Uterus (tissue), 4 donors: ENCODE data around the gene ARRB2. TPM values are rescaled to one million over a fixed set of nuclear protein-coding genes. Genes with fewer than 3 reads are reported as not detected.

Experiments
- DNase-seq, 2 donors: peaks; one replicate each; pipeline ENCODE4 v3.0.0-alpha.2; 2019 to 2020
- H3K27ac ChIP-seq, 2 donors: fragments of 200-600 bp; sonication (generic); 1 replicate in 1 of 2; 2 replicates in 1 of 2; pipeline ENCODE4 v1.5.1; 2016 to 2018
- H3K27me3 ChIP-seq, 2 donors: fragments of 200-600 bp; sonication (generic); one replicate each; pipeline ENCODE4 v1.5.1; 2018 to 2019; ENCODE audit warnings: control low read depth in 1 of 2
- H3K36me3 ChIP-seq, 2 donors: fragments of 200-600 bp; sonication (generic); one replicate each; pipeline ENCODE4 v1.5.1; 2019; ENCODE audit warnings: control low read depth in 1 of 2
- H3K4me1 ChIP-seq, 2 donors: fragments of 200-600 bp; sonication (generic); one replicate each; pipeline ENCODE4 v1.5.1; 2018 to 2019; ENCODE audit warnings: control low read depth in 1 of 2
- H3K4me3 ChIP-seq, 2 donors: fragments of 200-600 bp; sonication (generic); 1 replicate in 1 of 2; 2 replicates in 1 of 2; pipeline ENCODE4 v1.5.1; 2018 to 2019; ENCODE audit warnings: mild to moderate bottlenecking in 1 of 2
- H3K9me3 ChIP-seq, 2 donors: fragments of 200-600 bp; sonication (generic); one replicate each; pipeline ENCODE4 v1.5.1; 2019; ENCODE audit warnings: control low read depth in 1 of 2
- CTCF ChIP-seq, 4 experiments: fragments of 200-600 bp in 2 of 4; fragments of 450-650 bp in 2 of 4; sonication (generic) in 2 of 4; IDR thresholded peaks; one replicate each; pipeline ENCODE4 v1.5.1; 2016 to 2019; ENCODE audit warnings: antibody characterized with exemption in 4 of 4, mild to moderate bottlenecking in 2 of 4, moderate library complexity in 1 of 4
- POLR2A ChIP-seq, 2 donors: fragments of 450-650 bp; IDR thresholded peaks; one replicate each; pipeline ENCODE4 v1.6.1; 2016; ENCODE audit warnings: antibody characterized with exemption in 2 of 2, mild to moderate bottlenecking in 1 of 2, moderate library complexity in 1 of 2
- intact Hi-C: fragments of 100-400 bp; cut with DNase I; formaldehyde crosslinking; loops from one replicate; pipeline ENCODE4 v1.15.1; 2023; ENCODE audit warnings: low total_unique reads
- total RNA-seq, 4 donors: library from RNA; depleted of rRNA in 3 of 4; stranded (reverse); fragments of >200 nt in 3 of 4; gene quantifications; one replicate each; pipeline versions ENCODE4 v1.1.0 to v1.2.4, GENCODE V29; 2014 to 2023
- donor health status: DM: yes; HTN: yes; CAD: no.

The ARRB2 gene
- total RNA-seq, 4 donors from 2014 or later = 11.6 to 48.5 (median 40.8) TPM

DNA sequence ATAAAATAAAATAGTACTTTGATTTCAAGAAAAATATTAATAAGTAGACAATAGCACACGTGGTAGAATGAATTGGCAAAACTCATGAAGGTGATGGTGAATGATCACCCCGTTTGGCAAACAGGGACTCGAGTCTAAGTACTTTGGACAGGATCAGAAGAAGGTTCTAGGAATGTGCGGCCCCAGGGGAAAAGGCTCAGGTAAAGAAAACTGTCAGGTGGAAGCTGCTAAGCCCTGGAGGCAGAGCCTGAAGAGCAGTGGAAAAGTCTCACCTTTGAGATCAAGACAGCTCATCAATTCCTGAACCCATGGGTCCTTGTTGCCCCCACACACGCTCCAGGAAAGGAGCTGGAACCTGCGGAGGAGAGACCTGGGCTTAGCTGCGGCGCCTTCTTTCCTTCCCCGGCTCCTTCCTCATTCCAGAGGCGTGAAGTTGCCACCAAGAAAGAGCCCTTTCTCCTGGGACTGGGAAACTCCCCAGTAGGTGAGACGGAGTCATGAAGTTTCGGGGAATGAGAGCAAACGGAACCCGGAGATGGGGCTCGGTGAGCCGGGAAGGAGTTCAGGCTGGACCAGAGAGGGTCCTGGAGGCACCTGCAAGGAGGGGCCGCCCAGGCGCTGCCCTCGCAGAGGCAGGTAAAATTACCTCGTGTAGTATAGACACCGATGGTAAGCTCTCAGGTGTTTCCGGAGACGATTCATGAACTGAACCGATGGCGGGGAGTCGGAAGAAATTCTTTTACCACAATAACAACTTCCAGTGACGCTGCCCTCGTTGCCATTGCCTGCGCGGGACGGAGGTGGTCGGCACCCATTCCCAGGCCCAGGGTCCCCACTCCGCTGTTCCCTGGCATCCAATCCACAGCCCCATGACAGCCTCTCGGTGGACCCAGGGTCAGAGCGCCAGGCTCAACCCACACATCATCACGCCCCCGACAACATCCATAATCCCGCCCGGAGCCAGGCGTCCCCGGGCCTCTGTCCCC is 28.0 kb downstream of the ARRB2 start:
- intact Hi-C loops = no loop called here
- no peaks in the 10 kb centered on the region for H3K27me3 ChIP-seq

DNA sequence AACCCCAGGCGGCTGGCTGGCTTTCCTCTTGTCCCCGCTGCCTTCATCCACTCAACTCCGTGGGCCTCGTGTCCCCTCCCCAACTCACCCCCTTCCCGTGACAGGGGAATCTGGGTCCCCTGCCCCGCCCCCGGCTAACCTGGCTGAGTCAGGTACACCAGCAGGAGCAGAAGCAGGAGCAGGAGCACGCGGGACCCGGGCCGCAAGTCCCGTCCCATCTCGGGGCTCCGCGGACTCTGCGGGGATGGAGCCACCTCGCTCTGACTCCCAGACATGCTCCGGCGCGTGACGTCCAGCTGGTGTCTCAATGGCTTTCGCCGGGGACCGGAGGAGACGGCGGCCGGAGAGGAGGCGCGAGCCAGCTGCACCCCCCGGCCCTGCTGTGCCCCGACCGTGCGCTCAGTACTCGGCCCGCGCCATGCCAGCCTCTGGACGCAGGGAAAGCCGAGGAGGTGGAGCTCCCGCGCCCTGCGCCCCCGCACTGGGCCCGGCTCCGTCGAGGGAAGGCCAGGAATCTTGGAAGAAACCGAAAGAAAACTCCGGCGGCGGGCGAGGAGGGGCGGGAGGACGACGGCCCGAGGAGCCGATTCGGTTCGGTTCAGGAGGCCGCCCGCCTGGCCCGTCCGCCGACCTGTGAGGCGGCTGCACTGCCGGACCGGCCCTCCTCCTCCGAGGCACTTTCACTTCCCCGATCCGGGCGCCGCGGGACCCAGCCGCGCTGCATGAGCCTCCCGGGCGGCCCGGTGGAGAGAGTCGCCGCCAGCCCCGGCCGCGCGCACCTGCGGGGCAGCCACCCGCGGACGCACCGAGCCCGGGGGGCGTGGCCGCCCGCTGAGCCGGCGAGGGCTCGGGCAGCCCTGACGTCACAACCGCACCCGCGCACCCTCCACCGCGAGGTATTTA is 28.9 kb downstream of the ARRB2 start, which contains the start of the genes CXCL16 and ZMYND15:
CXCL16 (minus strand) TSS at position 807 of the 903 bp plus-strand sequence; CDS start at position 218, 589 bp downstream.
ZMYND15 (plus strand) TSS at position 712 of the 903 bp plus-strand sequence. CDS start 716 bp downstream, outside the sequence.
- Histone ChIP-seq H3K27me3 (peaks cover 0 to under 1% of the 10 kb centered on the region in 2 donors), H3K4me1 (no peaks in the 10 kb centered on the region), H3K27ac (peak within 1 kb of the TSS; percentile 26 to 29), H3K9me3 (no peaks in the 10 kb centered on the region), H3K4me3 (peak within 1 kb of the TSS; percentile 55 to 79), H3K36me3 (no peaks in the 10 kb centered on the region)
- intact Hi-C loops = no loop called here
- TF ChIP-seq CTCF (IDR thresholded peaks at IDR 0.05) (no peak), POLR2A (IDR thresholded peaks at IDR 0.05) (peak in 1 of 2 donors; percentile 33)
- DNase-seq = peak; percentile 32 to 54

More for the DNA sequence above, 28.0 kb downstream of the ARRB2 start:
- no peak for DNase-seq
- Histone ChIP-seq H3K4me1 (no peaks in the 10 kb centered on the region), H3K27ac (peak overlapping the region; percentile 26 to 29), H3K4me3 (peak overlapping the region; percentile 55 to 79), H3K36me3 (no peaks in the 10 kb centered on the region), H3K9me3 (no peaks in the 10 kb centered on the region)
- TF ChIP-seq CTCF (IDR thresholded peaks at IDR 0.05) = no peak
- TF ChIP-seq POLR2A (IDR thresholded peaks at IDR 0.05) = no peak

DNA sequence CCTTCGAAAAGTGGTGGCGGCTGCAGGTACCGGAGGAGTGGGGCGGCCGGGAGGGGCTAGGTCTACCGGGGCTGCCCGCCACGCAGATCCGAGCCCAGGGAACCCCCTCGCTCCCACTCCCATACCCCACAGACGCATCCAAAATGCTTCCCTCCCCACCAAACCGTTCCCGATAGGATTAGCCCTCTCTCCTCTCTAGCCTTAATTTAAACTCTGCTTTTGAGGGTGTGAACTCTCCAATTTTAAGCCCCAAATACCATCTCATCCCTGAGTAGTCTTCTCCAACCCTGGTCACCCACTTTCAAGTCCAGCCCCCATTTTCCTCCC is 29.6 kb downstream of the ARRB2 start:
- no peaks in the 10 kb centered on the region for H3K9me3 ChIP-seq
- H3K36me3 ChIP-seq = no peaks in the 10 kb centered on the region
- H3K4me3 ChIP-seq = peak overlapping the region; percentile 55 to 79
- DNase-seq = no peak
- intact Hi-C loops = no loop called here
- H3K4me1 ChIP-seq = no peaks in the 10 kb centered on the region
- H3K27ac ChIP-seq = peak overlapping the region in 1 of 2 donors; percentile 29
- TF ChIP-seq CTCF (IDR thresholded peaks at IDR 0.05) (no peak), POLR2A (IDR thresholded peaks at IDR 0.05) (no peak)
- peaks cover 0 to 6% of the 10 kb centered on the region in 2 donors for H3K27me3 ChIP-seq

GRCh38 chr17:4740584-4740983 is 30.2 kb downstream of the ARRB2 start:
- no peak for DNase-seq
- no peaks in the 10 kb centered on the region for H3K9me3 ChIP-seq
- no peak overlapping the region for H3K4me3 ChIP-seq
- no peaks in the 10 kb centered on the region for H3K4me1 ChIP-seq
- H3K27me3 ChIP-seq = peaks cover 0 to 7% of the 10 kb centered on the region in 2 donors
- H3K27ac ChIP-seq = no peak overlapping the region
- no peak for TF ChIP-seq CTCF (IDR thresholded peaks at IDR 0.05)
- TF ChIP-seq POLR2A (IDR thresholded peaks at IDR 0.05) = no peak
- intact Hi-C loops = no loop called here
- H3K36me3 ChIP-seq = no peaks in the 10 kb centered on the region
